GM12878 (cell line): ENCODE measurements around the gene CDC34.

Source experiments
- CTCF ChIP-seq, 3 experiments: IDR thresholded peaks in 2 of 3; conservative IDR thresholded peaks in 1 of 3; 2 replicates each; pipeline ENCODE4 v1.5.1; 2011; ENCODE audit warnings: low read depth in 3 of 3, low read length in 3 of 3, mild to moderate bottlenecking in 3 of 3, control low read depth in 2 of 3, moderate library complexity in 2 of 3, inconsistent platforms in 1 of 3, mixed read lengths in 1 of 3; ENCODE audit not compliant: control insufficient read depth in 2 of 3, insufficient read depth in 1 of 3; ENCODE audit errors: extremely low read depth in 1 of 3
- ELK1 ChIP-seq: IDR thresholded peaks from 2 replicates; pipeline ENCODE4 v1.6.1; 2012; ENCODE audit warnings: low read depth, low read length, improper control_type of control experiment
- EZH2 ChIP-seq: IDR thresholded peaks from 2 replicates; pipeline ENCODE4 v1.6.1; 2012; ENCODE audit warnings: low read depth, mild to moderate bottlenecking, control low read depth, inconsistent platforms, low read length, borderline replicate concordance; ENCODE audit not compliant: control insufficient read depth
- GABPA ChIP-seq: IDR thresholded peaks from 2 replicates; pipeline ENCODE4 v1.6.1; 2014; ENCODE audit warnings: antibody characterized with exemption, low read depth, mild to moderate bottlenecking, inconsistent platforms
- POLR2AphosphoS5 ChIP-seq: IDR thresholded peaks from 2 replicates; pipeline ENCODE4 v1.6.1; 2011; ENCODE audit warnings: mild to moderate bottlenecking, low read length, inconsistent platforms
- TAF1 ChIP-seq: IDR thresholded peaks from 2 replicates; pipeline ENCODE4 v1.6.1; 2011; ENCODE audit warnings: mild to moderate bottlenecking, low read depth, low read length, borderline replicate concordance

DNA sequence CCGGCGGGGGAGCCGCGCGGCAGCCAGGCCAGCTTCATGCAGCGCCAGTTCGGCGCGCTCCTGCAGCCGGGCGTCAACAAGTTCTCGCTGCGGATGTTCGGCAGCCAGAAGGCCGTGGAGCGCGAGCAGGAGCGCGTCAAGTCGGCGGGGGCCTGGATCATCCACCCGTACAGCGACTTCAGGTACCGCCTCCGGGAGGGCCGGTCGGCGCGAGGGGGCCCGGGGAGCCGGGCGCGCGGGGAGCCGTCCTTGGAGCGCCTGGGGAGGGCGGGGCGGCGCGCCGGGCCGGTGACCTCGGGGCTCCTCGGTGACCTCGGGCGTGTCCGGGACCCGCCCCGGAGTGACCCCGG, 58.8 kb downstream of the CDC34 start:
- TF ChIP-seq CTCF (IDR thresholded peaks at IDR 0.05 in 2 of 3, conservative IDR thresholded peaks at IDR 0.05 in 1 of 3; ENCODE audit: control insufficient read depth in 2 of 3, extremely low read depth in 1 of 3, insufficient read depth in 1 of 3, low read depth in 3 of 3, low read length in 3 of 3) (no peak), GABPA (no peak), ELK1 (no peak), TAF1 (no peak), EZH2 (no peak), POLR2AphosphoS5 (no peak)
